SU-DHL-6 (cell line): ENCODE results near the gene TIMP2.

ENCODE experiments used
- H2AFZ ChIP-seq: fragments of 200-600 bp; sonication (generic); 2 replicates; pipeline ENCODE4 v1.6.1; 2014; ENCODE audit warnings: low read depth, mild to moderate bottlenecking, moderate library complexity, mixed read lengths, antibody characterized with exemption, low read length; ENCODE audit not compliant: severe bottlenecking
- H3F3A ChIP-seq: fragments of 200-600 bp; shearing (Covaris generic); 2 replicates; pipeline ENCODE4 v1.6.0; 2016; ENCODE audit warnings: antibody characterized with exemption, mild to moderate bottlenecking; ENCODE audit not compliant: insufficient read depth
- H3K27ac ChIP-seq: fragments of 200-600 bp; sonication (generic); 2 replicates; pipeline ENCODE4 v1.5.1; 2016; ENCODE audit warnings: low read depth, mild to moderate bottlenecking, low read length, moderate library complexity, mixed read lengths
- H3K27me3 ChIP-seq: fragments of 200-600 bp; sonication (generic), shearing (Covaris generic); 2 replicates; pipeline ENCODE4 v1.6.0; 2014; ENCODE audit warnings: mild to moderate bottlenecking, low read length
- H3K36me3 ChIP-seq: fragments of 200-600 bp; sonication (generic); 2 replicates; pipeline ENCODE4 v1.6.1; 2014; ENCODE audit warnings: mild to moderate bottlenecking, low read length, mixed read lengths
- H3K4me2 ChIP-seq: fragments of 300-600, 200-600 bp; shearing (Covaris generic), sonication (generic); 2 replicates; pipeline ENCODE4 v1.6.0; 2014; ENCODE audit warnings: low read length, low read depth, mild to moderate bottlenecking; ENCODE audit not compliant: poor library complexity, severe bottlenecking
- H3K4me3 ChIP-seq: fragments of 200-600 bp; sonication (generic); 2 replicates; pipeline ENCODE4 v1.5.1; 2014; ENCODE audit warnings: antibody characterized with exemption, low read length, mild to moderate bottlenecking, mixed read lengths; ENCODE audit not compliant: insufficient read depth, poor library complexity, severe bottlenecking
- H3K79me2 ChIP-seq: fragments of 200-600 bp; sonication (generic); 2 replicates; pipeline ENCODE4 v1.6.1; 2014; ENCODE audit warnings: mild to moderate bottlenecking, low read length, moderate library complexity; ENCODE audit not compliant: insufficient read depth
- H3K9ac ChIP-seq: fragments of 200-600 bp; sonication (generic); 2 replicates; pipeline ENCODE4 v1.7.0; 2014; ENCODE audit warnings: mild to moderate bottlenecking, low read length
- H3K9me2 ChIP-seq: fragments of 200-600 bp; sonication (generic); replicated peaks from 2 replicates; pipeline ENCODE4 v1.6.1; 2014; ENCODE audit warnings: low read length; ENCODE audit not compliant: insufficient read depth
- H3K9me3 ChIP-seq: fragments of 200-600 bp; sonication (generic); 2 replicates; pipeline ENCODE4 v1.6.1; 2014; ENCODE audit warnings: low read length, mixed read lengths; ENCODE audit not compliant: insufficient read depth
- H4K20me1 ChIP-seq: fragments of 200-600 bp; sonication (generic); 2 replicates; pipeline ENCODE4 v1.6.1; 2014; ENCODE audit warnings: low read depth, mild to moderate bottlenecking, antibody characterized with exemption, low read length, moderate library complexity, mixed read lengths
- EZH2phosphoT487 ChIP-seq: fragments of 200-600 bp; sonication (generic), shearing (Covaris generic); conservative IDR thresholded peaks from 2 replicates; pipeline ENCODE4 v1.6.1; 2018; ENCODE audit warnings: mild to moderate bottlenecking, antibody characterized with exemption, low read length, moderate library complexity, mixed read lengths
- TF ChIP-seq, protein P1 (sequence below): fragments of 200-600 bp; sonication (generic); IDR thresholded peaks from one replicate; pipeline ENCODE4 v1.5.1; 2017; ENCODE audit warnings: antibody characterized with exemption, mild to moderate bottlenecking, low read length, moderate library complexity; ENCODE audit not compliant: insufficient read depth, poor library complexity, severe bottlenecking

The TIMP2 gene

GRCh38 chr17:78829477-78829876, 95.7 kb downstream of the TIMP2 start:
- Histone ChIP-seq H2AFZ (no peak overlapping the region), H4K20me1 (no peaks in the 10 kb centered on the region), H3K4me3 (no peak overlapping the region), H3K27ac (no peak overlapping the region), H3K9ac (no peak overlapping the region), H3K27me3 (no peaks in the 10 kb centered on the region), H3K9me2 (no peaks in the 10 kb centered on the region), H3K36me3 (peaks cover 23% of the 10 kb centered on the region; the same call in 1 of the 2 replicates), H3K9me3 (no peaks in the 10 kb centered on the region), H3K4me2 (no peak overlapping the region), H3K79me2 (peaks cover 29% of the 10 kb centered on the region; the same call in 1 of the 2 replicates), H3F3A (no peaks in the 10 kb centered on the region)
- TF ChIP-seq EZH2phosphoT487: no peak
- TF ChIP-seq, protein P1, sequence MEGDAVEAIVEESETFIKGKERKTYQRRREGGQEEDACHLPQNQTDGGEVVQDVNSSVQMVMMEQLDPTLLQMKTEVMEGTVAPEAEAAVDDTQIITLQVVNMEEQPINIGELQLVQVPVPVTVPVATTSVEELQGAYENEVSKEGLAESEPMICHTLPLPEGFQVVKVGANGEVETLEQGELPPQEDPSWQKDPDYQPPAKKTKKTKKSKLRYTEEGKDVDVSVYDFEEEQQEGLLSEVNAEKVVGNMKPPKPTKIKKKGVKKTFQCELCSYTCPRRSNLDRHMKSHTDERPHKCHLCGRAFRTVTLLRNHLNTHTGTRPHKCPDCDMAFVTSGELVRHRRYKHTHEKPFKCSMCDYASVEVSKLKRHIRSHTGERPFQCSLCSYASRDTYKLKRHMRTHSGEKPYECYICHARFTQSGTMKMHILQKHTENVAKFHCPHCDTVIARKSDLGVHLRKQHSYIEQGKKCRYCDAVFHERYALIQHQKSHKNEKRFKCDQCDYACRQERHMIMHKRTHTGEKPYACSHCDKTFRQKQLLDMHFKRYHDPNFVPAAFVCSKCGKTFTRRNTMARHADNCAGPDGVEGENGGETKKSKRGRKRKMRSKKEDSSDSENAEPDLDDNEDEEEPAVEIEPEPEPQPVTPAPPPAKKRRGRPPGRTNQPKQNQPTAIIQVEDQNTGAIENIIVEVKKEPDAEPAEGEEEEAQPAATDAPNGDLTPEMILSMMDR: no peak

GRCh38 chr17:78828470-78829185, 96.6 kb downstream of the TIMP2 start:
- Histone ChIP-seq H3K36me3 (peaks cover 22% of the 10 kb centered on the region; the same call in 1 of the 2 replicates), H3K79me2 (peaks cover 29% of the 10 kb centered on the region; the same call in 1 of the 2 replicates), H3K27ac (no peak overlapping the region), H3K27me3 (no peaks in the 10 kb centered on the region), H3K9me3 (no peaks in the 10 kb centered on the region), H2AFZ (no peak overlapping the region), H3K9me2 (no peaks in the 10 kb centered on the region), H3K4me2 (no peak overlapping the region), H3K9ac (no peak overlapping the region), H3F3A (no peaks in the 10 kb centered on the region), H4K20me1 (no peaks in the 10 kb centered on the region), H3K4me3 (no peak overlapping the region)
- no peak for TF ChIP-seq EZH2phosphoT487
- TF ChIP-seq, protein P1: no peak

DNA sequence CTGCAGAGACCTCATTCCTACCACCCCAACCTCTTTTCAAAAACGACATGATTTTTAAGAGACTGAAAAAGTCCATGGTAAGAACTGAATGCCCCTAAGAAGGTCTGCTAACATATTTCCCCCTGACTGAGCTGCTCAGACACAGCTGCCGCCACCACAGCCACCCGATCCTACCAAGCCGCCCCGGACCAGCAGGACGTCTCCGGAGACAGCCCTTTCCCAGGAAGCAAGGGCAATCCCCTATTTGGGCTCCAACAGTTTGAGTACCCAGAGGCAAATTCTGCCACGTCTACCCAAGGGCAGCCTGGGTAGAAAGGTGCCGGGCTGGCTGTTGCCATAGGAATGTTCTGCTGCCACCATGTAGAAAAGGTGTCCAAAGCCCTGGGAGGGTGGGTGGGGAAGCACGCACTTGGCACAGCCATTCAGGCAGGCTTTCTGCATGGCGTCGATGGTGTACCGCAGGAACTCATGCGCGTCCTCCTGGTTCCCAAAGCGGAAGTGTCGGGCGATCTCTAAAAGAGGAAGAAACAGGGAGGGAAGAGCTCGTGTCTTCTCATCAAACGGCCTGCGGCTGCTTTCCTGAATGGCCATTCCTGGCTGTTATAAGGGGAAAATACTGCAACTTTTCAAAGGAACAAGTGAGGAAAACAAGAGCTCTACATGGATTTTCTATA, 98.2 kb downstream of the TIMP2 start:
- Histone ChIP-seq H3K27me3 (no peaks in the 10 kb centered on the region), H3K79me2 (peaks cover 27% of the 10 kb centered on the region; the same call in 1 of the 2 replicates), H3K4me2 (no peak overlapping the region), H3K9me2 (no peaks in the 10 kb centered on the region), H3K9ac (no peak overlapping the region), H3K4me3 (no peak overlapping the region), H3K9me3 (no peaks in the 10 kb centered on the region), H3K36me3 (peaks cover 16% of the 10 kb centered on the region; the same call in 1 of the 2 replicates), H3K27ac (no peak overlapping the region), H4K20me1 (no peaks in the 10 kb centered on the region), H2AFZ (no peak overlapping the region), H3F3A (no peaks in the 10 kb centered on the region)
- TF ChIP-seq, protein P1: no peak
- no peak for TF ChIP-seq EZH2phosphoT487
